Ecto neural progenitor cell (in vitro differentiated cells): ENCODE results near the gene WDR93.

Experiments
- DNase-seq: peaks from one replicate; pipeline ENCODE4 v3.0.0-alpha.2; 2018; ENCODE audit warnings: low spot score

Gene WDR93

GRCh38 chr15:89790661-89791060 lies 100.0 kb downstream of the WDR93 start:
- no peak for DNase-seq

- DNase-seq, result peak; percentile 33
Observed at GRCh38 chr15:89792106-89792805, 101.6 kb downstream of the WDR93 start.
